ENCODE data around the gene BARX1. TPM values are rescaled to one million over a fixed set of nuclear protein-coding genes. Genes with fewer than 3 reads are reported as not detected.
A peak's percentile ranks its signal among the peaks of the same experiment; 100 is the strongest.

Gene BARX1
- polyA plus RNA-seq, 3 donors from 2014 or later = not detected

GRCh38 chr9:93910598-93910997 lies 44.6 kb downstream of the BARX1 start:
- DNase-seq = no peak
- peaks cover 4 to 8% (median 4%) of the 10 kb centered on the region in 3 donors for H3K27me3 Mint-ChIP-seq (ENCODE audit: low read depth in 3 of 3)

GRCh38 chr9:93910196-93910595 lies 45.0 kb downstream of the BARX1 start:
- peaks cover 3 to 8% (median 4%) of the 10 kb centered on the region in 3 donors for H3K27me3 Mint-ChIP-seq (ENCODE audit: low read depth in 3 of 3)

More at GRCh38 chr9:93910598-93910997, 44.6 kb downstream of the BARX1 start:
- Mint-ChIP-seq H3K36me3 (no peaks in the 10 kb centered on the region), H3K4me1 (no peaks in the 10 kb centered on the region), H3K9me3 (peaks cover 0 to 3% (median 0%) of the 10 kb centered on the region in 6 donors), H3K4me3 (no peak overlapping the region), H3K27ac (no peak overlapping the region)

GRCh38 chr9:93909242-93909616 lies 45.9 kb downstream of the BARX1 start:
- H3K27ac Mint-ChIP-seq = no peak overlapping the region
- H3K9me3 Mint-ChIP-seq = peaks cover 0 to 3% (median 0%) of the 10 kb centered on the region in 6 donors
- H3K4me3 Mint-ChIP-seq = no peak overlapping the region
- no peaks in the 10 kb centered on the region for H3K4me1 Mint-ChIP-seq
- DNase-seq = no peak
- H3K27me3 Mint-ChIP-seq (ENCODE audit: low read depth in 3 of 3) = peaks cover 3 to 8% (median 4%) of the 10 kb centered on the region in 3 donors
- H3K36me3 Mint-ChIP-seq = no peaks in the 10 kb centered on the region

More at GRCh38 chr9:93910196-93910595, 45.0 kb downstream of the BARX1 start:
- Mint-ChIP-seq H3K4me3 (no peak overlapping the region), H3K4me1 (no peaks in the 10 kb centered on the region), H3K27ac (no peak overlapping the region), H3K9me3 (peaks cover 0 to 3% (median 0%) of the 10 kb centered on the region in 6 donors), H3K36me3 (no peaks in the 10 kb centered on the region)
- no peak for DNase-seq

GRCh38 chr9:93908591-93909241 lies 46.4 kb downstream of the BARX1 start:
- no peak for DNase-seq
- Mint-ChIP-seq H3K4me3 (no peak overlapping the region), H3K27ac (no peak overlapping the region), H3K27me3 (ENCODE audit: low read depth in 3 of 3) (peaks cover 3 to 8% (median 4%) of the 10 kb centered on the region in 3 donors), H3K36me3 (no peaks in the 10 kb centered on the region), H3K9me3 (peaks cover 0 to 3% (median 0%) of the 10 kb centered on the region in 6 donors), H3K4me1 (no peaks in the 10 kb centered on the region)

GRCh38 chr9:93907551-93908199 lies 47.5 kb downstream of the BARX1 start:
- Mint-ChIP-seq H3K36me3 (no peaks in the 10 kb centered on the region), H3K4me3 (no peak overlapping the region), H3K9me3 (peaks cover 0 to 3% (median 0%) of the 10 kb centered on the region in 6 donors), H3K27ac (no peak overlapping the region), H3K4me1 (no peaks in the 10 kb centered on the region), H3K27me3 (ENCODE audit: low read depth in 3 of 3) (peaks cover 3 to 8% (median 4%) of the 10 kb centered on the region in 3 donors)
- DNase-seq = no peak

GRCh38 chr9:93906195-93906880 lies 48.8 kb downstream of the BARX1 start:
- no peak overlapping the region for H3K27ac Mint-ChIP-seq
- H3K27me3 Mint-ChIP-seq (ENCODE audit: low read depth in 3 of 3) = peaks cover 3 to 8% (median 4%) of the 10 kb centered on the region in 3 donors
- no peaks in the 10 kb centered on the region for H3K36me3 Mint-ChIP-seq
- no peaks in the 10 kb centered on the region for H3K4me1 Mint-ChIP-seq
- H3K9me3 Mint-ChIP-seq = peaks cover 0 to 3% (median 0%) of the 10 kb centered on the region in 6 donors
- no peak overlapping the region for H3K4me3 Mint-ChIP-seq
- no peak for DNase-seq

GRCh38 chr9:93905473-93906133 lies 49.6 kb downstream of the BARX1 start:
- Mint-ChIP-seq H3K27ac (no peak overlapping the region), H3K4me1 (no peaks in the 10 kb centered on the region), H3K9me3 (peaks cover 0 to 3% (median 0%) of the 10 kb centered on the region in 6 donors), H3K4me3 (no peak overlapping the region), H3K27me3 (ENCODE audit: low read depth in 3 of 3) (peaks cover 3 to 8% (median 4%) of the 10 kb centered on the region in 3 donors), H3K36me3 (no peaks in the 10 kb centered on the region)
- DNase-seq = no peak

- H3K4me1 Mint-ChIP-seq = no peaks in the 10 kb centered on the region
- H3K27ac Mint-ChIP-seq = peak overlapping the region in 1 of 6 donors; percentile 46
- DNase-seq = no peak
- H3K36me3 Mint-ChIP-seq = no peaks in the 10 kb centered on the region
- H3K4me3 Mint-ChIP-seq = no peak overlapping the region
- peaks cover 0 to 3% (median 0%) of the 10 kb centered on the region in 6 donors for H3K9me3 Mint-ChIP-seq
- H3K27me3 Mint-ChIP-seq (ENCODE audit: low read depth in 3 of 3) = peaks cover 3 to 8% (median 7%) of the 10 kb centered on the region in 3 donors
Measured at GRCh38 chr9:93904649-93905472, 50.3 kb downstream of the BARX1 start.

GRCh38 chr9:93903886-93904648 lies 51.1 kb downstream of the BARX1 start:
- DNase-seq = no peak
- Mint-ChIP-seq H3K9me3 (peaks cover 0 to 3% (median 0%) of the 10 kb centered on the region in 6 donors), H3K27ac (no peak overlapping the region), H3K36me3 (no peaks in the 10 kb centered on the region), H3K27me3 (ENCODE audit: low read depth in 3 of 3) (peaks cover 3 to 8% (median 7%) of the 10 kb centered on the region in 3 donors), H3K4me3 (no peak overlapping the region), H3K4me1 (no peaks in the 10 kb centered on the region)

- no peaks in the 10 kb centered on the region for H3K36me3 Mint-ChIP-seq
- peaks cover 0 to 3% (median 0%) of the 10 kb centered on the region in 6 donors for H3K9me3 Mint-ChIP-seq
- no peak overlapping the region for H3K4me3 Mint-ChIP-seq
- peaks cover 3 to 7% (median 4%) of the 10 kb centered on the region in 3 donors for H3K27me3 Mint-ChIP-seq (ENCODE audit: low read depth in 3 of 3)
- no peak for DNase-seq
- H3K4me1 Mint-ChIP-seq = no peaks in the 10 kb centered on the region
- H3K27ac Mint-ChIP-seq = no peak overlapping the region
Measured at GRCh38 chr9:93902780-93903655, 52.1 kb downstream of the BARX1 start.

- no peaks in the 10 kb centered on the region for H3K36me3 Mint-ChIP-seq
- no peak overlapping the region for H3K4me3 Mint-ChIP-seq
- H3K27me3 Mint-ChIP-seq (ENCODE audit: low read depth in 3 of 3) = peaks cover 3 to 7% (median 4%) of the 10 kb centered on the region in 3 donors
- DNase-seq = no peak
- H3K27ac Mint-ChIP-seq = no peak overlapping the region
- H3K4me1 Mint-ChIP-seq = no peaks in the 10 kb centered on the region
- peaks cover 0 to 3% (median 0%) of the 10 kb centered on the region in 6 donors for H3K9me3 Mint-ChIP-seq
Measured at GRCh38 chr9:93902051-93902779, 52.9 kb downstream of the BARX1 start.
